K562 (cell line): ENCODE results near the gene TP53TG5. TPM values are rescaled to one million over a fixed set of nuclear protein-coding genes. Genes with fewer than 3 reads are reported as not detected.

Source experiments
- ATAC-seq: fragments of 200-7000 bp; cut with Tn5 transposase; 3 replicates; pipeline ENCODE4 v1.9.1; 2020; ENCODE audit warnings: moderate library complexity
- BruUV-seq: library from RNA; stranded (reverse); fragments of 400-500 nt; replicated peaks from 2 replicates; lab custom pipeline; 2021; lab: Mats Ljungman, UMichigan
- CTCF ChIA-PET: fragments of 300-600 bp; formaldehyde crosslinking; extraction: SDS; loops from one replicate; lab custom pipeline; 2021; ENCODE audit warnings: low intra/inter-chr PET ratio; lab: Yijun Ruan, JAX
- POLR2A ChIA-PET: fragments of 300-600, 350-650 bp; sonication (Branson Sonifier 250); formaldehyde crosslinking; extraction: SDS; loops from one replicate; lab custom pipeline; 2021; ENCODE audit warnings: antibody characterized with exemption, inconsistent platforms; lab: Yijun Ruan, JAX
- DNase-seq, 4 experiments: peaks; one replicate each; pipeline versions ENCODE4 v3.0.0 to v3.0.0-alpha.2; 2011 to 2018; ENCODE audit warnings: low spot score in 3 of 4, mixed read lengths in 3 of 4; ENCODE audit errors: extremely low read depth in 1 of 4
- FAIRE-seq: peaks from 2 replicates; lab custom pipeline; 2011; peaks lifted over from hg19 to GRCh38; lab: Jason Lieb, UNC
- H2AFZ ChIP-seq: 2 replicates; pipeline ENCODE4 v1.6.0; 2011; ENCODE audit warnings: low read depth, low read length, control low read depth, inconsistent platforms
- H3K27ac ChIP-seq: fragments of 200-600 bp; 3 replicates; pipeline ENCODE4 v1.8.0; 2011; ENCODE audit warnings: low read depth, mild to moderate bottlenecking, control low read depth, inconsistent platforms, low read length, moderate library complexity, mixed read lengths; ENCODE audit errors: extremely low read depth
- H3K27me3 ChIP-seq, 2 experiments: fragments of 300-600 bp in 1 of 2; 2 replicates in 1 of 2; 3 replicates in 1 of 2; pipeline versions ENCODE4 v1.6.0 to v1.8.0; 2011; ENCODE audit warnings: inconsistent platforms in 2 of 2, low read length in 2 of 2, mild to moderate bottlenecking in 1 of 2, mixed read lengths in 1 of 2, moderate library complexity in 1 of 2; ENCODE audit not compliant: control insufficient read depth in 2 of 2, insufficient read depth in 2 of 2
- H3K36me3 ChIP-seq: fragments of 300-600 bp; 3 replicates; pipeline ENCODE4 v1.8.0; 2011; ENCODE audit warnings: mild to moderate bottlenecking, low read length, inconsistent platforms; ENCODE audit not compliant: control insufficient read depth, insufficient read depth
- H3K4me1 ChIP-seq, 2 experiments: fragments of 200-600 bp in 1 of 2; replicated peaks in 1 of 2; 2 replicates in 1 of 2; 3 replicates in 1 of 2; pipeline versions ENCODE4 v1.5.1 to v1.8.0; 2011; ENCODE audit warnings: inconsistent platforms in 2 of 2, low read length in 2 of 2, mild to moderate bottlenecking in 1 of 2, mixed read lengths in 1 of 2, moderate library complexity in 1 of 2; ENCODE audit not compliant: control insufficient read depth in 2 of 2, insufficient read depth in 2 of 2
- H3K4me2 ChIP-seq: 2 replicates; pipeline ENCODE4 v1.6.1; 2011; ENCODE audit warnings: low read length, control low read depth, inconsistent platforms, mixed read lengths; ENCODE audit not compliant: insufficient read depth
- H3K4me3 ChIP-seq: fragments of 200-600 bp; sonication (generic), shearing (Covaris generic); 2 replicates; pipeline ENCODE4 v1.5.1; 2016; ENCODE audit warnings: control low read depth, inconsistent platforms
- H3K79me2 ChIP-seq: fragments of 200-600 bp; 3 replicates; pipeline ENCODE4 v1.8.0; 2011; ENCODE audit warnings: low read length, inconsistent platforms; ENCODE audit not compliant: control insufficient read depth, insufficient read depth
- H3K9ac ChIP-seq, 2 experiments: 2 replicates each; pipeline versions ENCODE4 v1.6.0 to v1.6.1; 2011; ENCODE audit warnings: low read depth in 2 of 2, low read length in 2 of 2, control low read depth in 1 of 2, inconsistent platforms in 1 of 2, mild to moderate bottlenecking in 1 of 2, mixed read lengths in 1 of 2; ENCODE audit not compliant: insufficient read depth in 1 of 2
- H3K9me1 ChIP-seq: one replicate; pipeline ENCODE4 v1.6.0; 2011; ENCODE audit warnings: inconsistent platforms, mild to moderate bottlenecking, low read length, moderate library complexity; ENCODE audit not compliant: control insufficient read depth, insufficient read depth
- H3K9me3 ChIP-seq: replicated peaks from 2 replicates; pipeline ENCODE4 v1.5.1; 2011; ENCODE audit warnings: low read depth, low read length, inconsistent platforms; ENCODE audit not compliant: control insufficient read depth, insufficient read depth
- H4K20me1 ChIP-seq: replicated peaks from 2 replicates; pipeline ENCODE4 v1.6.1; 2011; ENCODE audit warnings: low read length, inconsistent platforms, mixed read lengths; ENCODE audit not compliant: control insufficient read depth, insufficient read depth
- BCL6 ChIP-seq: fragments of 250-450 bp; sonication (Bioruptor Pico); IDR thresholded peaks from 2 replicates; pipeline ENCODE4 v1.4.0; 2020
- EGR1 ChIP-seq: fragments of 450-650 bp; conservative IDR thresholded peaks from 2 replicates; pipeline ENCODE4 v1.6.1; 2017; ENCODE audit warnings: mild to moderate bottlenecking
- NFE2 ChIP-seq: IDR thresholded peaks from 2 replicates; pipeline ENCODE4 v1.6.1; 2014; ENCODE audit warnings: antibody characterized with exemption, low read depth
- NR2C2 ChIP-seq, 2 experiments: fragments of 200-800 bp in 1 of 2; sonication (Bioruptor generic) in 1 of 2; sonication (generic) in 1 of 2; formaldehyde crosslinking in 1 of 2; IDR thresholded peaks; 2 replicates each; pipeline versions ENCODE4 v1.6.1 to v1.8.0; 2016 to 2022; ENCODE audit warnings: mild to moderate bottlenecking in 1 of 2, missing compliant biosample characterization in 1 of 2, missing genetic modification characterization in 1 of 2, missing genetic modification reagents in 1 of 2
- RCOR1 ChIP-seq, 2 experiments: IDR thresholded peaks; 2 replicates each; pipeline ENCODE4 v1.6.1; 2012; ENCODE audit warnings: low read depth in 2 of 2, low read length in 2 of 2, borderline replicate concordance in 1 of 2, improper control_type of control experiment in 1 of 2
- SMARCE1 ChIP-seq: fragments of 450-650 bp; IDR thresholded peaks from 2 replicates; pipeline ENCODE4 v1.7.1; 2016; ENCODE audit warnings: mild to moderate bottlenecking
- SMC3 ChIP-seq: conservative IDR thresholded peaks from 2 replicates; pipeline ENCODE4 v1.6.1; 2011; ENCODE audit warnings: low read depth, low read length, improper control_type of control experiment; ENCODE audit not compliant: insufficient read depth
- TAF1 ChIP-seq: IDR thresholded peaks from 2 replicates; pipeline ENCODE4 v1.6.1; 2011; ENCODE audit warnings: mild to moderate bottlenecking, low read length, moderate library complexity; ENCODE audit not compliant: insufficient read depth, control insufficient read depth, severe bottlenecking; ENCODE audit errors: extremely low read depth
- WHSC1 ChIP-seq: IDR thresholded peaks from one replicate; pipeline ENCODE4 v1.6.1; 2012; ENCODE audit warnings: low read length, control low read depth, inconsistent platforms
- WGBS: fragments of 100-300 bp; shearing (Covaris generic); methylation state at CpG from one replicate; pipeline ENCODE4 v1.1.6; 2016; ENCODE audit warnings: low coverage, mixed read lengths; ENCODE audit not compliant: insufficient coverage; ENCODE audit errors: missing lambda C conversion rate; 5-methylcytosine and 5-hydroxymethylcytosine counted together
- in situ Hi-C: fragments of 300-500 bp; cut with MboI; formaldehyde crosslinking; loops from 4 replicates; pipeline ENCODE4 v1.15.0; 2018; ENCODE audit warnings: inconsistent platforms, mixed read lengths
- intact Hi-C: fragments of 100-400 bp; cut with micrococcal nuclease; formaldehyde crosslinking; loops from 2 replicates; pipeline ENCODE4 v1.14.2; 2022
- polyA plus RNA-seq, 8 experiments: library from polyadenylated mRNA; depleted of rRNA in 4 of 8; stranded (reverse) in 5 of 8; unstranded in 3 of 8; fragments of >200 nt; fragmentation: Nextera tagmentation in 2 of 8; fragmentation: Illumina TruSeq in 1 of 8; extraction: Ambion mirVana in 2 of 8; extraction: Trizol in 1 of 8; gene quantifications; 2 replicates each; pipeline versions ENCODE4 v1.2.1 to v1.2.3, GENCODE V29; 2011 to 2014; ENCODE audit warnings: inconsistent platforms in 1 of 8, missing spikeins in 1 of 8
- total RNA-seq, 7 experiments: library from RNA; depleted of rRNA in 6 of 7; stranded (reverse); fragments of >200 nt in 6 of 7; fragmentation: Illumina TruSeq in 2 of 7; extraction: Trizol in 2 of 7; gene quantifications; 2 replicates each; pipeline versions ENCODE4 v1.2.1 to v1.2.3, GENCODE V29; 2011 to 2021; ENCODE audit warnings: low replicate concordance in 1 of 7
- TF ChIP-seq, protein P1 (sequence below): fragments of 450-650 bp; IDR thresholded peaks from 2 replicates; pipeline ENCODE4 v1.6.1; 2016
- TF ChIP-seq, protein P2 (sequence below), 2 experiments: fragments of 450-650 bp in 1 of 2; sonication (generic) in 1 of 2; formaldehyde crosslinking in 1 of 2; IDR thresholded peaks in 1 of 2; conservative IDR thresholded peaks in 1 of 2; 2 replicates each; pipeline versions ENCODE4 v1.6.1 to v1.8.1; 2016 to 2023; ENCODE audit warnings: mild to moderate bottlenecking in 2 of 2, moderate library complexity in 2 of 2, inconsistent platforms in 1 of 2, missing genetic modification reagents in 1 of 2
- TF ChIP-seq, protein P3 (sequence below): sonication (generic); formaldehyde crosslinking; IDR thresholded peaks from 2 replicates; pipeline ENCODE4 v1.8.0; 2022; ENCODE audit warnings: missing genetic modification reagents, mild to moderate bottlenecking, borderline replicate concordance

Gene TP53TG5
- total and polyA plus RNA-seq, 9 of the 15 experiments (the other 6 are each of a cell fraction or from before 2014, with no cell fraction given) = 0.04 to 0.05 (median 0.04) TPM; not detected in 6

DNA sequence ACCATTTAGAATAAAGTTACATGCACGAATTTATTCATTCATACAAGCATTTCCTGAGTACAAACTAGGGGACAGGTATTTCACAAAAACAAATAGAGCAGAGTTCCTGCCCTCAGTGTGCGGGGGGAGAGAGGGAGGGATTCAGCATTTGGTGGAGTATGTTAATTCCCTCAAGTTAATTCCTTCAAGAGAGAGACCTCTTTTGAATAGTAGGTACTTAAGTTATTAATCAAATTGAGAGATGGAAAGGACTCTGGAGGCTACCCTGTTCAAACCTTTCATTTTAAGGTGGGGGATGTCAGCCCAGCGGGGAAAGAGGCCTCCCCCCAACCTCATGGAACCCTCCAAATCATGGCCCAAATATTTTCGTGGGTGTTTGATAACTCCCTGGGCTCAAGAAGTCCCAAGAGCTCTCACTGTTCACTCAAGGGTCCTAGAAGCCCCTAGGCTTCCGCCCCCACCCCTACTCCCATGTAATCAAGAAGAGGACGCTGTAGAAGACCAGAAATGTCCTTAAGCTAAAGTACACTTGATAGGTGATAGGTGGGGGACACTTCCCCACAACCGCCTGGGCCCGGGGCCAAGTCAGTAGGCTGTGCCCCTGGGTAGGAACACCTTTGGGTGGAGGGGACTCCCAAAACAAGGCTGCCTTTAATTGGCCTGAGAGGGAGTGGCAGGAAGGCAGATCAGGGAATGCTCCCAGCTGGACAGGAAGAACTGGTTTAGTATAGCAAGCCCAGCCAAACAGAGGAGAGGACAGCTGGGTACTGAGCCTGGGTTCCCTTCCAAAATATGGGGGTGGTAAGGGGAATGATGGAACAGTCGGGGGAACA, 32.8 kb downstream of the TP53TG5 start (continued):
- TF ChIP-seq, protein P1, sequence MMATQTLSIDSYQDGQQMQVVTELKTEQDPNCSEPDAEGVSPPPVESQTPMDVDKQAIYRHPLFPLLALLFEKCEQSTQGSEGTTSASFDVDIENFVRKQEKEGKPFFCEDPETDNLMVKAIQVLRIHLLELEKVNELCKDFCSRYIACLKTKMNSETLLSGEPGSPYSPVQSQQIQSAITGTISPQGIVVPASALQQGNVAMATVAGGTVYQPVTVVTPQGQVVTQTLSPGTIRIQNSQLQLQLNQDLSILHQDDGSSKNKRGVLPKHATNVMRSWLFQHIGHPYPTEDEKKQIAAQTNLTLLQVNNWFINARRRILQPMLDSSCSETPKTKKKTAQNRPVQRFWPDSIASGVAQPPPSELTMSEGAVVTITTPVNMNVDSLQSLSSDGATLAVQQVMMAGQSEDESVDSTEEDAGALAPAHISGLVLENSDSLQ = no peak
- TF ChIP-seq SMC3 (no peak), BCL6 (CRISPR knock-in tag) (no peak)

DNA sequence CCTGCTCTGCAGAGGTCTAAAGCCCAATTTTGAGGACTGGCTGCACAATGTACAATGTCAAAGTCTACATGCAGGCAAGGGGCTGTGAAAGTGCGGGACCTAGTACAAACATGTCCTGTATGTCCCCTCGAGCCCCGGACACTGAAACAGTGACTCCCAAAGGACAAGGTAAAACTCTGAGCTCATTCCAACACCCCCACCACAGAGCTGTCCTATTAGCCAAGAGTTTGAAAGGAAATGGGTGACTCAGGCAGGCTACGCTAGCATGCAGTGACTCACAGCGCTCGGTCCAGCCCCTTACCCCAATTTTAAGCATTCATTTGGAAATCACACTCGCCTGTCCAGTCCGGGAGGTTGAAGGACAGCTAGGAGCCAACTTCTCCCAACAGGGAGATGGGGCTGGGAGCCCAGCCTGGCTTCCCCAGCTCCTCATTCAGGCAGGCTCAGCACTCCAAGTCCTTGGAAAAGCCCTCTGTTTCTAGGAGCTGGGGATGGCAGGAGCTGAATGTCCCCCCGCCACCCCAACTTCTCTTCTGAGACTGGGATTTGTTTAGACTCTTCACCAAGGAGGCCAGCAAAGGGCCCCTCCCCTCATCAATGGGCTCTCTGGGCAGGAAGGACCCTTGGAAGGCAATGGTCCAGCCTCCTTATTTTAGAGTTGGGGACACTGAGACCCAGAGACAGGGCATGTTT, 33.8 kb downstream of the TP53TG5 start:
- Histone ChIP-seq H3K36me3 (peaks cover 9% of the 10 kb centered on the region; the same call in 2 of the 3 replicates), H3K4me1 (peaks cover 55 to 70% of the 10 kb centered on the region in 2 experiments), H3K4me3 (no peak overlapping the region), H3K9me3 (no peaks in the 10 kb centered on the region), H3K27ac (peak overlapping the region; percentile 86), H3K9ac (peak overlapping the region; percentile 46 to 52; a peak in 3 of 4 replicates), H3K9me1 (no peaks in the 10 kb centered on the region), H3K79me2 (peaks cover 15% of the 10 kb centered on the region; the same call in 2 of the 3 replicates), H4K20me1 (peaks cover 7% of the 10 kb centered on the region; the same call in 1 of the 2 replicates), H3K4me2 (peak overlapping the region; percentile 50), H3K27me3 (no peaks in the 10 kb centered on the region), H2AFZ (no peak overlapping the region; the same call in 1 of the 2 replicates)
- FAIRE-seq (peak; percentile 87), DNase-seq (peak in 3 of 4 experiments; percentile 35 to 80 (median 68)), ATAC-seq (peak; percentile 63)
- in situ Hi-C loops = no loop called here
- CTCF ChIA-PET = no interaction called here
- BruUV-seq = no TSS peak
- POLR2A ChIA-PET = interaction anchor here (0.6 to 1.9 kb wide), 10 partner anchors 9 to 424 kb away, joined by 3 to 7 read pairs (median 3); no protein-coding TSS in a partner anchor
- intact Hi-C loops = no loop called here
- 21% methylated on average over 9 of the region's 9 CpGs for WGBS
- TF ChIP-seq NFE2 (peak; percentile 46), WHSC1 (no peak), NR2C2 (CRISPR knock-in tag; IDR thresholded peaks at IDR 0.05) (no peak), NR2C2 (tag; IDR thresholded peaks at IDR 0.05) (no peak; the same call in 1 of the 2 replicates), SMARCE1 (peak; percentile 83), TAF1 (peak; percentile 27), EGR1 (peak; percentile 53), RCOR1 (IDR thresholded peaks at IDR 0.05; ENCODE audit: borderline replicate concordance in 1 of 2, low read depth in 2 of 2, low read length in 2 of 2) (peak in 1 of 2 experiments; percentile 12; a peak in 1 of 4 replicates)
- TF ChIP-seq, protein P2, sequence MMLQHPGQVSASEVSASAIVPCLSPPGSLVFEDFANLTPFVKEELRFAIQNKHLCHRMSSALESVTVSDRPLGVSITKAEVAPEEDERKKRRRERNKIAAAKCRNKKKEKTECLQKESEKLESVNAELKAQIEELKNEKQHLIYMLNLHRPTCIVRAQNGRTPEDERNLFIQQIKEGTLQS (IDR thresholded peaks at IDR 0.05) = peak; percentile 93
- TF ChIP-seq, protein P2 (CRISPR knock-in tag; conservative IDR thresholded peaks at IDR 0.05) = no peak; the same call in 1 of the 2 replicates
- TF ChIP-seq, protein P3, sequence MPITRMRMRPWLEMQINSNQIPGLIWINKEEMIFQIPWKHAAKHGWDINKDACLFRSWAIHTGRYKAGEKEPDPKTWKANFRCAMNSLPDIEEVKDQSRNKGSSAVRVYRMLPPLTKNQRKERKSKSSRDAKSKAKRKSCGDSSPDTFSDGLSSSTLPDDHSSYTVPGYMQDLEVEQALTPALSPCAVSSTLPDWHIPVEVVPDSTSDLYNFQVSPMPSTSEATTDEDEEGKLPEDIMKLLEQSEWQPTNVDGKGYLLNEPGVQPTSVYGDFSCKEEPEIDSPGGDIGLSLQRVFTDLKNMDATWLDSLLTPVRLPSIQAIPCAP (CRISPR knock-in tag) = no peak
